Hepatocyte (in vitro differentiated cells): Measurements from ENCODE around the gene ZNF235. TPM values are rescaled to one million over a fixed set of nuclear protein-coding genes. Genes with fewer than 3 reads are reported as not detected.
A peak's percentile ranks its signal among the peaks of the same experiment; 100 is the strongest.

Experiments
- DNase-seq: peaks from one replicate; pipeline ENCODE4 v3.0.0-alpha.2; 2016; ENCODE audit warnings: low spot score
- H2AFZ ChIP-seq: fragments of 200-600 bp; sonication (generic); 2 replicates; pipeline ENCODE4 v1.6.0; 2016; ENCODE audit warnings: antibody characterized with exemption, mild to moderate bottlenecking
- H3K27ac ChIP-seq: fragments of 200-600 bp; sonication (generic); 2 replicates; pipeline ENCODE4 v1.5.1; 2016; ENCODE audit warnings: mild to moderate bottlenecking
- H3K27me3 ChIP-seq: fragments of 200-600 bp; sonication (generic); 2 replicates; pipeline ENCODE4 v1.6.1; 2016
- H3K36me3 ChIP-seq: fragments of 200-600 bp; sonication (generic); replicated peaks from 2 replicates; pipeline ENCODE4 v1.5.1; 2016; ENCODE audit warnings: low read depth; ENCODE audit not compliant: insufficient read depth
- H3K4me1 ChIP-seq: fragments of 200-600 bp; sonication (generic); 2 replicates; pipeline ENCODE4 v1.5.1; 2016; ENCODE audit warnings: mild to moderate bottlenecking, moderate library complexity; ENCODE audit not compliant: insufficient read depth
- H3K4me2 ChIP-seq: fragments of 200-600 bp; sonication (generic); 2 replicates; pipeline ENCODE4 v1.6.0; 2016
- H3K4me3 ChIP-seq: fragments of 200-600 bp; sonication (generic); 2 replicates; pipeline ENCODE4 v1.5.1; 2016; ENCODE audit warnings: mild to moderate bottlenecking
- H3K79me2 ChIP-seq: fragments of 200-600 bp; sonication (generic); 2 replicates; pipeline ENCODE4 v1.6.0; 2017; ENCODE audit warnings: mild to moderate bottlenecking
- H3K9me2 ChIP-seq: fragments of 200-600 bp; sonication (generic); replicated peaks from 2 replicates; pipeline ENCODE4 v1.6.0; 2017; ENCODE audit warnings: mild to moderate bottlenecking; ENCODE audit not compliant: insufficient read depth
- H3K9me3 ChIP-seq: fragments of 200-600 bp; sonication (generic); 2 replicates; pipeline ENCODE4 v1.5.1; 2016; ENCODE audit warnings: low read depth, mild to moderate bottlenecking
- H4K20me1 ChIP-seq: fragments of 200-600 bp; sonication (generic); 2 replicates; pipeline ENCODE4 v1.6.0; 2016; ENCODE audit warnings: mild to moderate bottlenecking; ENCODE audit not compliant: insufficient read depth, poor library complexity, severe bottlenecking
- EZH2 ChIP-seq: fragments of 200-600 bp; sonication (generic); IDR thresholded peaks from 2 replicates; pipeline ENCODE4 v1.6.1; 2016; ENCODE audit warnings: antibody characterized with exemption, mild to moderate bottlenecking, borderline replicate concordance
- EZH2phosphoT487 ChIP-seq: fragments of 200-600 bp; sonication (generic); IDR thresholded peaks from one replicate; pipeline ENCODE4 v1.6.1; 2018; ENCODE audit warnings: antibody characterized with exemption, mild to moderate bottlenecking, low read depth, moderate library complexity; ENCODE audit not compliant: unreplicated experiment, severe bottlenecking
- WGBS: methylation state at CpG from one replicate; pipeline ENCODE4 v1.1.6; 2016; ENCODE audit warnings: low lambda C conversion rate; ENCODE audit errors: missing lambda C conversion rate; 5-methylcytosine and 5-hydroxymethylcytosine counted together
- polyA plus RNA-seq: library from polyadenylated mRNA; unstranded; fragments of >200 nt; fragmentation: Nextera tagmentation; extraction: Ambion mirVana; gene quantifications from 2 replicates; pipeline ENCODE4 v1.2.1, GENCODE V29; 2016
- total RNA-seq: library from RNA; depleted of rRNA; stranded (reverse); fragments of >200 nt; gene quantifications from 2 replicates; pipeline ENCODE4 v1.2.3, GENCODE V29; 2014
- TF ChIP-seq, protein P1 (sequence below): fragments of 200-600 bp; sonication (generic); IDR thresholded peaks from 2 replicates; pipeline ENCODE4 v1.5.1; 2016; ENCODE audit warnings: antibody characterized with exemption, mild to moderate bottlenecking; ENCODE audit not compliant: poor library complexity

Gene ZNF235
- total and polyA plus RNA-seq, 2 experiments from 2014 or later: 2.7 to 5.6 TPM

DNA sequence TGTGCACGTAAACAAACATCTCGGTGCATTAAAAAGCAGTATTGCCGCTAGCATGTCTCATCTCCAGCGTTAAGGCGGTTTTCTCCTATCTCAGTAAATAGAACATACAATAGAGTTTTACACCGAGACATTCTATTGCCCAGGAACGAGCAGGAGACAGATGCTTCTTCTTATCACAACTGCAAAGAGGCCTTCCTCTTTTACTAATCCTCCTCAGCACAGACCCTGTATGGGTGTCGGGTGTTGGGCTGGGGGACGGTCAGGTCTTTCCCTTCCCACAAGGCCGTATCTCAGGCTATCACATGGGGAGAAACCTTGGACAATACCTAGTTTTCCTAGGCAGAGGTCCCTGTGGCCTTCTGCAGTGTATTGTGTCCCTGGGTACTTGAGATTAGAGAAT, 23.9 kb downstream of the ZNF235 start:
- no peak overlapping the region for H2AFZ ChIP-seq
- H3K4me1 ChIP-seq: no peaks in the 10 kb centered on the region
- H3K79me2 ChIP-seq: no peaks in the 10 kb centered on the region
- no peak overlapping the region for H3K4me2 ChIP-seq
- TF ChIP-seq, protein P1, sequence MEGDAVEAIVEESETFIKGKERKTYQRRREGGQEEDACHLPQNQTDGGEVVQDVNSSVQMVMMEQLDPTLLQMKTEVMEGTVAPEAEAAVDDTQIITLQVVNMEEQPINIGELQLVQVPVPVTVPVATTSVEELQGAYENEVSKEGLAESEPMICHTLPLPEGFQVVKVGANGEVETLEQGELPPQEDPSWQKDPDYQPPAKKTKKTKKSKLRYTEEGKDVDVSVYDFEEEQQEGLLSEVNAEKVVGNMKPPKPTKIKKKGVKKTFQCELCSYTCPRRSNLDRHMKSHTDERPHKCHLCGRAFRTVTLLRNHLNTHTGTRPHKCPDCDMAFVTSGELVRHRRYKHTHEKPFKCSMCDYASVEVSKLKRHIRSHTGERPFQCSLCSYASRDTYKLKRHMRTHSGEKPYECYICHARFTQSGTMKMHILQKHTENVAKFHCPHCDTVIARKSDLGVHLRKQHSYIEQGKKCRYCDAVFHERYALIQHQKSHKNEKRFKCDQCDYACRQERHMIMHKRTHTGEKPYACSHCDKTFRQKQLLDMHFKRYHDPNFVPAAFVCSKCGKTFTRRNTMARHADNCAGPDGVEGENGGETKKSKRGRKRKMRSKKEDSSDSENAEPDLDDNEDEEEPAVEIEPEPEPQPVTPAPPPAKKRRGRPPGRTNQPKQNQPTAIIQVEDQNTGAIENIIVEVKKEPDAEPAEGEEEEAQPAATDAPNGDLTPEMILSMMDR: no peak
- TF ChIP-seq EZH2 (no peak), EZH2phosphoT487 (no peak)
- H3K36me3 ChIP-seq: peaks cover 2% of the 10 kb centered on the region
- H4K20me1 ChIP-seq: no peaks in the 10 kb centered on the region
- H3K27ac ChIP-seq: no peak overlapping the region
- no peak for DNase-seq
- WGBS: 88% methylated on average over 10 of the region's 10 CpGs
- H3K4me3 ChIP-seq: no peak overlapping the region
- no peaks in the 10 kb centered on the region for H3K9me3 ChIP-seq
- no peaks in the 10 kb centered on the region for H3K9me2 ChIP-seq
- H3K27me3 ChIP-seq: no peaks in the 10 kb centered on the region

DNA sequence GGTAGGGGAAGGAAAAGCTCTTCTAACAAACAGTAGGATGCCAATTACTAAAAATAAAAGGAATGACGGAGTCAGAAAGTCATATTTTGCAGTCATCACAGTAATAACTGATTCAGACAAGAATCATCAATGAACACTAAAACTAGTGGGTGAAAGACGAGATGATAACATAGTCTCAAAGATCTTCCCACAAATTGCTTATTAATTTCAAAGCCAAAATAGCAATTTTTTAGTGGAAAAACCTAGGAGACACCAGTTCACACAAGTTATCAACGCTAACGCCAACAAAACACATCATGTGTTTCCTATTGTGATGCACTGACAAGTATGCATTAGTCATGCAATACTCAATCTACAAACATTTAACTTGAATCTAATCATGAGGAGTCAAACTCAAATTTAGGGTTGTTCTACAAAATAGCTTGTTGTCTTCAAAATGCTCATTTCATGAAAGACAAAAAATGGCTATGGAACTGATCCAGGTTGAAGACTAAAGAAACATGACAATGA, 26.6 kb downstream of the ZNF235 start:
- TF ChIP-seq, protein P1: no peak
- TF ChIP-seq EZH2 (no peak), EZH2phosphoT487 (no peak)
- Histone ChIP-seq H3K9me2 (no peaks in the 10 kb centered on the region), H3K4me2 (no peak overlapping the region), H3K4me3 (no peak overlapping the region), H2AFZ (no peak overlapping the region), H3K27ac (no peak overlapping the region), H3K9me3 (peaks cover 3% of the 10 kb centered on the region), H3K36me3 (peaks cover 2% of the 10 kb centered on the region), H3K4me1 (no peaks in the 10 kb centered on the region), H3K79me2 (no peaks in the 10 kb centered on the region), H3K27me3 (no peaks in the 10 kb centered on the region), H4K20me1 (no peaks in the 10 kb centered on the region)
- DNase-seq: no peak
- WGBS: 96% methylated on average over 4 of the region's 4 CpGs

DNA sequence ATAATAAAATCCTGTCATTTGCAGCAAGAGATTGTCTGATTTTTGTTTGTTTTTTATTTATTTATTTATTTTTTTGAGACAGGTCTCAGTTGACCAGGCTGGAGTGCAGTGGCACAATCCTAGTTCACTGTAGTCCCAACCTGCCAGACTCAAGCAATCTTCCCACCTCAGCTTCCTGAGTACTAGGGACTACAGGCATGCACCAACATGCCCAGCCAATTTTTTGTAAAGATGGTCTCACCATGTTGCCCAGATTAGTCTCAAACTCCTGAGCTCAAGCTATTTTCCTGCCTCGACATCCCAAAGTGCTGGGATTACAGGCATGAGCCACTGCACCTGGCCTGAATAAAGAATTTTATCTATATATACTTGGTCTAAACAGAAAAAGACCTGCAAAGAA, 27.5 kb downstream of the ZNF235 start:
- no peak for TF ChIP-seq EZH2
- peaks cover 2% of the 10 kb centered on the region for H3K36me3 ChIP-seq
- H4K20me1 ChIP-seq: no peaks in the 10 kb centered on the region
- no peak overlapping the region for H3K4me3 ChIP-seq
- H3K9me3 ChIP-seq: peaks cover 3% of the 10 kb centered on the region
- no peak overlapping the region for H3K4me2 ChIP-seq
- no peaks in the 10 kb centered on the region for H3K4me1 ChIP-seq
- no peaks in the 10 kb centered on the region for H3K27me3 ChIP-seq
- no peaks in the 10 kb centered on the region for H3K79me2 ChIP-seq
- no peak overlapping the region for H3K27ac ChIP-seq
- H2AFZ ChIP-seq: no peak overlapping the region
- no peaks in the 10 kb centered on the region for H3K9me2 ChIP-seq
- no peak for DNase-seq
- 100% methylated on average over 1 of the region's 1 CpG for WGBS

DNA sequence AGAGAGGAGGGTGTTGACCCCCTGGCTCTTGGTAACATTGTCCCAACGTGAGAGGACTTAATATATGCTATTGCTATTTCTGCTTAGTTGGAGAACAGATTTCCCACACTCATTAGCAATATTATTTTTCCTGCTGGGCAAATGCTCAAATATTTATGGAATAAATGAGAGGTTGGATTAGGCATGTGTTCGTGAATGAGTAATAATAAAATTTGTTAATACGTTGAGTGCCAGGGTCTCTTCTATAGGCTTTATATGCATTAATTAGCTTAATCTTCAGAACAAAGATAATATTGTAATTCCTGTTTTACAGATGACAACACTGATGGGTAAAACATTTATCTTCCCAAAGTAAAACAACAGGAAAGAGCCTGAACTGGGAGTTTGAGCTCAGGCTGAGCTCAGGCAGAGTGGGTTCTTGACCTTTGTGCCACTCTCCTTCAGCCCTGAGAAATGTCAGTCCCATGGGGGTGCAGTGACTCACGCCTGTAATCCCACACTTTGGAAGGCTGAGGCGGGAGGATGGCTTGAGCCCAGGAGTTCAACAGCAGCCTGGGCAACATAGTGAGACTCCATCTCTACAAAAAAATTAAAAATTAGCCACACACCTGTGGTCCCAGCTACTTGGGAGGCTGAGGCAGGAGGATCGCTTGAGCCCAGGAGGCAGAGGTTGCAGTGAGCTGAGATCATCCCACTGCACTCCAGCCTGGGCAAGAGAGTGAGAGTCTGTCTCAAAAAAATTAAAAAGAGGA, 44.0 kb downstream of the ZNF235 start:
- Histone ChIP-seq H4K20me1 (no peaks in the 10 kb centered on the region), H3K27me3 (no peaks in the 10 kb centered on the region), H3K79me2 (no peaks in the 10 kb centered on the region), H2AFZ (peak overlapping the region; percentile 94), H3K9me3 (peaks cover 5% of the 10 kb centered on the region), H3K4me3 (peak overlapping the region; percentile 59), H3K36me3 (no peaks in the 10 kb centered on the region), H3K4me2 (peak overlapping the region; percentile 89), H3K9me2 (no peaks in the 10 kb centered on the region), H3K27ac (peak overlapping the region; percentile 82), H3K4me1 (peaks cover 5% of the 10 kb centered on the region)
- WGBS: 76% methylated on average over 6 of the region's 6 CpGs
- no peak for DNase-seq
- TF ChIP-seq EZH2: no peak
- no peak for TF ChIP-seq EZH2phosphoT487
- TF ChIP-seq, protein P1: no peak
